HG03175 (cell line): ENCODE results near the gene RESP18.

ENCODE experiments used
- ATAC-seq: cut with Tn5 transposase; IDR thresholded peaks from one replicate; pipeline ENCODE4 v1.9.1; 2021; ENCODE audit warnings: mild to moderate bottlenecking, moderate library complexity; ENCODE audit not compliant: unreplicated experiment

The RESP18 gene

DNA sequence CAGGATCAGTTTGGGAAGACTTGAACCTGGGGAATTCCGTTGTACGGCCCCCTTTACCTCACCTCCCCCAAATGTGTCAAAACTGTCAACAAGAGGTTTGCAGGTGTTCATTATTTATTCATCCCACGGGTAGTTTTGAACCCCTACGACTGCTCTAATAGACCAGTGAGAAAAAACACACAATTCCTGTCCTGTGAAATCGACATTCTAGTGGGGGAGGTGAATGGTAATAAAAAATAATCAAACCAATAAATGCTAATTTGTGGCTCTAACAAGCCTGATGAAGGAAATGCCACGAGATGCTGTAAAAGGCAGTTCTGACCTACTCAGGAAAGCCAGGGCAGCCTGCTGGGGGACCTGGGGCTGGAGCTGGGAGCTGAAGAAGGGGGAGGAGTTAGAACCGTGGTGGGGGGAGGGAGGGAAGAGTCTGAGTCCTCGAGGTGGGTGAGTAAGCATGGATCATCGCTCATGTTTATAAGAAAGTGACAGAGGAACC is 53.8 kb downstream of the RESP18 start:
- no peak for ATAC-seq

DNA sequence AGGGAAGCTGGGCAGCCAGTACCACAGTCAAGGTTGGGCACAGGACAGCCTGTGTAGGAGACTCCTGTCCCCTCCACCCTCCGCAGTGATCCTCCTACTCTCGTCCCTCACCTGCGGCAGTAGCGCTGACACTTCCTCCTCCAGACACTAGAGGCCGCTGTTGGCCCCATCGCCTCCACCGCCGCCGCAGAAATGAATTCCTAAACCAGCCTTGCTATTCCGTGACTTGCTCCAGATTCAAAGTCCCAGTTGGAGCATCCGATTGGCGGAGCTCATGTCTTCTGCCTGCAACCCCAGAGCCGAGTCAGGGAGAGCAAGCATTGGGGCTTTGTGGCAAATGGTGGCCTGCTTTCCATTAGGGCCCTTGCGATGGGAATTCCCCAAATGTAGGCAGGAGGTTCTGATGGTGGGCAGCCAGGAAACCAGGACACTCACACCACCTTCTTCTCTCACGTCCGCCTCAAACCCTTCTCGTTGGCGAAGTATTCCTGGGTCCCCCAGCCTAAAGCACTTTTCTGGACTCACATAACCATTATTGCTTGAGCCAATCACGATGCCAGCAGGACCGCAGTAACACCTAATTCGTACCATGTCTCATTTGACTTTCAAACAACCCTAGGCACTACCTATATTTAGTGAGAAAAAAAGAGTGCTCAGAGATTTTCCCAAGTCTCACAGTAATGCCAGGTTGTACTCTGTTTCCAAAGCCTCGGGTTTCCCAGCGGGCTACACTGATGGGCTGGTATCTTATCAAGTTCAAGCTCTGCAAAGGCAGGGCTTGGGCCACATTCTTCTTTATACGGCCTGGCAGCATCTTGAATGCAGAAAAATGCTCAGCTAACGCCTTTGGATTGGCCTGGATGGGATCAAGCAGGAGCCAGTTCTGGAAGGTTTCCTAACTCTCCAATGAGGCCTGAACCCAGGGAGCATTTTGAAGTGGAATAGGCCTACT is 54.6 kb downstream of the RESP18 start:
- ATAC-seq = no peak
